Eye (tissue), 1 donor: ENCODE data around the gene MTHFS.
"Not testable (repeated sequence)": the region's sequence is repeated elsewhere in the genome, so short reads cannot be mapped to it uniquely, and the experiment has no call there.

Source experiments
- DNase-seq: peaks from one replicate; pipeline ENCODE4 v3.0.0-alpha.2; 2015

The MTHFS gene

DNA sequence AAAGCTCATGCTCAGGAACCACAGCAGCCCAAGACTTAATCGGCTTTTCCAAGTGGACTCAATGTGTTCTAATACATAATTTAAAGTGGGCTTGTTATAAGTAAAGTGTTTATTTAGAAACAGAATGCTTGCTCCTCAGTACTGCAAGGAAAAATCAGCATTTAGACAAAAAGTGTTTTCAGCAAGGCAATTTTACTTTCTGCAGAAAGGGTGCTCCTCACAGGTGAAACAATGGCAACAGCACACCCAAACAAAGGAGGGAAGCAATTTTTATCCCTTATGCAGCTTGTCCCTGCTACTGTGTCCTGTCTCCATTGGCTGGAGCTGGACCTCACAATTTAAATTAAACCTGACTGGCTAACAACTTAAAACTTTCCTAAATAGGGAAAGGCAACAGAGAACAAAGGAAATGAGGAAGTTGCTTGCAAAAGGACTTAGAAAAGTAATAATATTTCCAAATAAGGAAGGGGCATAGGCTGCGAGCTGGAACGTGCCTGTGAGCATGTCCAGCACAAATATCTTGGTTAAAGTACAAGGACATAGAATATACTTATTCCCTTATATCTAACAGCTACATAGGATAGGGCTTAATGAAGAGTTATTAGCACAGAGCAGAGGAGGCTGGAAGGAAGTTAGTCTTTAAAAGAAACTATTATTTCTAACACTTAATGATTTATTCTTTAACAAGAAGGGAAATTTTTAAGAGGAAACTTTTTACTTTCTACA lies 19.1 kb upstream of the MTHFS start:
- DNase-seq = not testable (repeated sequence)

DNA sequence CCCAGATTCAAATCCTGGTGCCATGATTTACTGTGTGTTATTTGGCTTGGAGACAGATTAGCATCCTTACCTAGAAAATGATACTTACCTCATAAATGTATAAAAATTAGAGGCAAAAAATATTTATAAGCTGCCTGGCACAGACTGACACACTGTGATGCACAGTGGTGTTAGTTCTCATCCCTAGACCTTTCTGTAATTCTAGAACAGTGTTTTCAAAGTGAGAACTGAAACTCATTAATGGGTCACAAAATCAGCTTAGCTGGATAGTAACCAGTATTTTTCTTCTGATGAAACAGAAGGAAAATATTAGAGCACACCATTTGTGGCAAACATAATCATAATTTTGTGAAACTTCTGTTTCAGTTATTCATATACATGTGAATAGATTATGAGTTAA lies 17.9 kb upstream of the MTHFS start:
- no peak for DNase-seq

DNA sequence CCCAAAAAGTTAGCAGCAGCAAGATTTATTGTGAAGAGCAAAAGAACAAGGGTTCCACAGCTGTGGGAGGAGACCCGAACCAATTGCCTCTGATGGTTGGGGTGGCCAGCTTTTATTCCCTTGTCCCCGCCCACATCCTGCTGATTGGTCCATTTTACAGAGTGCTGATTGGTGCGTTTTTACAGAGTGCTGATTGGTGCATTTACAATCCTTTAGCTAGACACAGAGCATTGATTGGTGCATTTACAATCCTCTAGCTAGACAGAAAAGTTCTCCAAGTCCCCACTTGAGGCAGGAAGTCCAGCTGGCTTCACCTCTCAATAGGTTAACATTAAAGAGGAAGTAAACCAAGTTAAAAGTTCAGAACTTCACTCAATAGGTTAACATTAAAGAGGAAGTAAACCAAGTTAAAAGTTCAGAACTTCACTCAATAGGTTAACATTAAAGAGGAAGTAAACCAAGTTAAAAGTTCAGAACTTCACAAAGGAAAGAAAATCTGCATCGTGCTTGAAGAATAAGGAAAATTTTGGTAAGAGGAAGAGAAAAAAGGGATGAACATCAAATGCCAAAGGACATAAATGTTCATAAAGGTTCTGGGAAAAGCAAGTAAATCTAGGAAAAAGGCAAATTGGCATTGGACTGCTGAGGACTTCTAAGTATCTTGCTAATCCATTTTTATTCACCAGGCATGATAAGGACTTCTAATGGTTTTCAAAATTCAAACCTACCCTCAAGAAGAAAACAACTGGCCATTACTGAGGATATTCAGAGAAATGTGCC lies 12.9 kb upstream of the MTHFS start:
- DNase-seq = not testable (repeated sequence)

- DNase-seq = no peak
Observed at GRCh38 chr15:79904271-79904670, 7.5 kb upstream of the MTHFS start.

GRCh38 chr15:79903626-79904025 lies 6.8 kb upstream of the MTHFS start:
- no peak for DNase-seq

DNA sequence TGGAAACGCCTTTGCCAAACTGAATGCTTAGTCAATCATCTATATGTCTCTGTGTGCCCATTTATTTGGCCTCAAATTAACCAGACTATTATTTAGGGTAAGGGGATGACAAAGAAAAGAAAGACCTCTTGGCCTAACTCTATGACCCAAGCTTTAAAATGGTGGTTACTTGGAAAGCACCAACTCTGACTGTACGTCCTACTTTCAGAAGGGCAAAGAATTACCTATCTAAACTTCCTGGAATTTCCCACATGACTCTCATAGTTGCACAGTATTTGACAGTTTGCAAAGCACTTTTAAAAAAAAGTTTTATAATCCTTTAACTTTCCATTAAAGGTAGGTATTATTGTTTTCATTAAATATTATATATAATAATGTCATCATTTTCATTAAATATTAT lies 6.3 kb upstream of the MTHFS start:
- no peak for DNase-seq

DNA sequence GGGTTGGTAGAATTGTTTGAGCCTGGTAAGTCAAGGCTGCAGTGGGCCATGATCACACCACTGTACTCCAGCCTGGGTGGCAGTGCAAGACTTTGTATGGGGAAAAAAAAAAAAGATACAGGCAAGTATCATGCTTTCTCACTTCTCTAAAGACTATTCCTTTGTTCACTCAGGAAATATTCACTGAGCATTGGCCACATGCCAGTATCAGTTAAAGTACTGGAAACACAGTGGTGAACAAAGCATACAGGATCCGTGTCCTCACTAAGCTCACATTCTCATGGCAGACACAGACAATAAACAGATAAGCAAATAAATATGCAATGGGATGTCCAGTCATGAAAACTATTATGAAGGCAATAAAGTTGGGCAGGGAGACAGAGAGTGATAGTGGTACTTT lies 5.1 kb upstream of the MTHFS start:
- no peak for DNase-seq

GRCh38 chr15:79900818-79901378 lies 4.1 kb upstream of the MTHFS start:
- not testable (repeated sequence) for DNase-seq

GRCh38 chr15:79900087-79900486 lies 3.3 kb upstream of the MTHFS start:
- no peak for DNase-seq

DNA sequence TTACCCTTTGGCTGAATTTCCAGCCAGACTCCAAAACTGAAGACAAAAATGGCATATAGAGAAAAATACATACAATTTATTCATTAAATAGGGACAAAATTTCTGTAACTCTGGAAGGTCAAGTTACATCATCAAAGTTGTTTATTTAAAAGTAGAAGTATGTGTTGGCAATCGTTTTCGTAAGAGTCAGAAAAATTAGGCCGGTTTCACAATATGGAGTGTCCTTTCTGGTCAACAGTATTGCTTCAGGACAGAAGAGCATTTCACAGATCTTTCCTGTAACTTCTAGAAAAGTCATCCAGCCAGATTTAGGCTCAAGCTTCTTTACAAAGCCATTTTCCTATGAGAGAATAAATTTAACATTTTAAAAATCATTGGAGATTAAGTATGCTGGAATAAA lies 2.0 kb upstream of the MTHFS start:
- DNase-seq = not testable (repeated sequence)

DNA sequence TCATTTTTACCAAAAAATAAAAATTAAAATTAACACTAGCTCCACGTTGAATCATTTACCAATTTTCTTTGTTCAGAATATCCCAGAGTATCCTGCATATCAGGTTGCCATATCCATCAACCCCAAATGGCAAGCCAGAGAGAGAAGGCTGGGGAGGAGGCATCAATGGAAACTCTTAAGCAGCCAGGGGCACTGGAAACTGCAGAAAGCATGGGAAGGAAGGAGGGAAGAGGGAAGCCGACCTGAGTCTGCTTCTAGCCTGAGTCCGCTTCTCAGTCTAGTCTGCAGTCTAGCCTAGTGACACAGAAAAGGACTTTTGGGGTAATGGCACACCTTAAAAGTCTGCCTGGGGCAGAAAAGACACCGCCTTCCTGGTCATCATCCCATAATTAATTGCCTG lies 1.6 kb upstream of the MTHFS start:
- no peak for DNase-seq

GRCh38 chr15:79897701-79898113 lies 893 bp upstream of the MTHFS start:
- no peak for DNase-seq

GRCh38 chr15:79897380-79897678 lies 515 bp upstream of the MTHFS start:
- no peak for DNase-seq

- no peak for DNase-seq
Observed at GRCh38 chr15:79896131-79896633, 632 bp downstream of the MTHFS start.

GRCh38 chr15:79887054-79887930 lies 9.5 kb downstream of the MTHFS start:
- DNase-seq = no peak

GRCh38 chr15:79886124-79886523 lies 10.7 kb downstream of the MTHFS start:
- DNase-seq = no peak

GRCh38 chr15:79884204-79884596 lies 12.6 kb downstream of the MTHFS start:
- no peak for DNase-seq

GRCh38 chr15:79883579-79884203 lies 13.1 kb downstream of the MTHFS start:
- DNase-seq = no peak

DNA sequence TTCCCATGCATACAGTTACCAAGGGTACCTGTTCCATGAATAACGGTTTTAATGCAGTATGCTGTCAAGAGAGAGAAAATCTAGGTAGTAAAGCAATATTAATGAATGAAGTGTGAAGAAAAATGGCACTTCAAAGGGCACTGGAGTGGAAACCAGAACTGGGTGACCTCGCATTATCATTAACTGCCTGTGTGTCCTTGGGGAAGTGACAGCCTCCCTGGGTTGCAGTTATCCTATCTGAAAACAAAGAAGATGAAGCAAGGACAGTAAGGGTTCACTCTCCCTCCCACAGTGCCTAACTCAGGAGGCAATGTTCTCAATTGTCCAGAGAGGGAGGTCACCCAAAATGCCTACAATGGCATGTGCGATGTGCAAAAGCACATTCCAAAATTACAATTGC lies 15.1 kb downstream of the MTHFS start:
- DNase-seq = no peak

- DNase-seq = no peak
Observed at GRCh38 chr15:79881254-79881653, 15.6 kb downstream of the MTHFS start.

GRCh38 chr15:79878078-79878705 lies 18.6 kb downstream of the MTHFS start:
- no peak for DNase-seq

DNA sequence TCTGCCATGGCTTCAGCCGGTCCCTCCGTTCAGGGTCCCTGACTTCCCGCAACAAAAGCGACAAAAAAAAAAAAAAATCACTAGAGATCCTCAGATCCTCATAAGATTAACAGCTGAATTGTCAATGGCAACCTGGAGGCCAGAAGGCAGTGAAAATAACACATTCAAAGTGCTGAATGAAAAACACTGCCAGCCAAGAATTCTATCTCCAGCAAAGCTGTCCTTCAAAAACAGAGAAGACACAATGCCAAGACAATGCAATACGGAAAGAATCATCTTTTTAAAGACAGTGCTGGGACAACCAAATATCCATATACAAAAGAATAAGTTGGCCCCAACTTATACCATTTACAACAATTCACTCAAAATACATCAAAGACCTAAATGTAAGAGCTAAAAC lies 21.6 kb downstream of the MTHFS start:
- DNase-seq = no peak
